Liver (tissue), 9 donors: ENCODE data around the gene TMEM17. TPM values are rescaled to one million over a fixed set of nuclear protein-coding genes. Genes with fewer than 3 reads are reported as not detected.

Experiments used
- DNase-seq: peaks from one replicate; pipeline ENCODE4 v3.0.0-alpha.2; 2017; ENCODE audit warnings: low spot score
- H3K27ac ChIP-seq, 2 donors: one replicate each; pipeline ENCODE4 v1.7.0; 2013; ENCODE audit warnings: inconsistent platforms in 2 of 2, low read length in 2 of 2, control low read depth in 1 of 2, low read depth in 1 of 2, mild to moderate bottlenecking in 1 of 2
- H3K27me3 ChIP-seq, 4 donors: one replicate each; pipeline versions ENCODE4 v1.6.1 to v1.7.0; 2013; ENCODE audit warnings: low read length in 3 of 4, inconsistent platforms in 1 of 4, mild to moderate bottlenecking in 1 of 4, moderate library complexity in 1 of 4; ENCODE audit not compliant: control insufficient read depth in 4 of 4, insufficient read depth in 4 of 4
- H3K36me3 ChIP-seq, 4 donors: one replicate each; pipeline versions ENCODE4 v1.6.1 to v1.7.0; 2013; ENCODE audit warnings: low read length in 3 of 4, mild to moderate bottlenecking in 3 of 4, low read depth in 1 of 4, moderate library complexity in 1 of 4; ENCODE audit not compliant: control insufficient read depth in 4 of 4, insufficient read depth in 3 of 4
- H3K4me1 ChIP-seq, 4 donors: one replicate each; pipeline versions ENCODE4 v1.6.1 to v1.7.0; 2013; ENCODE audit warnings: low read length in 3 of 4, mild to moderate bottlenecking in 3 of 4, moderate library complexity in 1 of 4; ENCODE audit not compliant: control insufficient read depth in 4 of 4, insufficient read depth in 4 of 4
- H3K4me3 ChIP-seq, 3 donors: one replicate each; pipeline versions ENCODE4 v1.6.1 to v1.7.0; 2013; ENCODE audit warnings: low read length in 3 of 3, control low read depth in 1 of 3, low read depth in 1 of 3, mild to moderate bottlenecking in 1 of 3
- H3K9ac ChIP-seq, 2 donors: one replicate each; pipeline ENCODE4 v1.7.0; 2013; ENCODE audit warnings: low read length in 2 of 2, mild to moderate bottlenecking in 2 of 2, moderate library complexity in 2 of 2, control low read depth in 1 of 2, low read depth in 1 of 2
- H3K9me3 ChIP-seq, 4 donors: one replicate each; pipeline versions ENCODE4 v1.6.1 to v1.7.0; 2013; ENCODE audit warnings: low read length in 3 of 4; ENCODE audit not compliant: control insufficient read depth in 4 of 4
- ATF3 ChIP-seq: IDR thresholded peaks from 2 replicates; pipeline ENCODE4 v1.6.1; 2016; ENCODE audit warnings: antibody characterized with exemption
- CTCF ChIP-seq: fragments of 150-350 bp; IDR thresholded peaks from 2 replicates; pipeline ENCODE4 v1.5.1; 2017; ENCODE audit warnings: improper control_type of control experiment, low read depth, low read length; ENCODE audit not compliant: missing input control
- EGR1 ChIP-seq, 2 donors: IDR thresholded peaks; 2 replicates each; pipeline ENCODE4 v1.6.1; 2016 to 2018; ENCODE audit warnings: antibody characterized with exemption in 2 of 2, low read depth in 2 of 2
- FOXA1 ChIP-seq: IDR thresholded peaks from 2 replicates; pipeline ENCODE4 v1.6.1; 2016; ENCODE audit warnings: antibody characterized with exemption
- FOXA2 ChIP-seq: IDR thresholded peaks from 2 replicates; pipeline ENCODE4 v1.6.1; 2016; ENCODE audit warnings: antibody characterized with exemption
- GABPA ChIP-seq, 2 donors: IDR thresholded peaks in 1 of 2; conservative IDR thresholded peaks in 1 of 2; 2 replicates each; pipeline ENCODE4 v1.6.1; 2016; ENCODE audit warnings: antibody characterized with exemption in 2 of 2, mild to moderate bottlenecking in 1 of 2, moderate library complexity in 1 of 2
- HNF4A ChIP-seq, 2 donors: conservative IDR thresholded peaks; 2 replicates each; pipeline ENCODE4 v1.6.1; 2016; ENCODE audit warnings: antibody characterized with exemption in 2 of 2, mild to moderate bottlenecking in 2 of 2
- HNF4G ChIP-seq: IDR thresholded peaks from 2 replicates; pipeline ENCODE4 v1.6.1; 2016; ENCODE audit warnings: antibody characterized with exemption
- JUND ChIP-seq, 2 donors: IDR thresholded peaks; 2 replicates each; pipeline ENCODE4 v1.6.1; 2016; ENCODE audit warnings: antibody characterized with exemption in 2 of 2
- NR2F2 ChIP-seq: IDR thresholded peaks from 2 replicates; pipeline ENCODE4 v1.6.1; 2016; ENCODE audit warnings: antibody characterized with exemption
- RAD21 ChIP-seq, 2 donors: IDR thresholded peaks; 2 replicates each; pipeline ENCODE4 v1.6.1; 2016; ENCODE audit warnings: antibody characterized with exemption in 2 of 2, mild to moderate bottlenecking in 2 of 2
- REST ChIP-seq: IDR thresholded peaks from 2 replicates; pipeline ENCODE4 v1.6.1; 2016; ENCODE audit warnings: antibody characterized with exemption, mild to moderate bottlenecking
- RXRA ChIP-seq, 2 donors: IDR thresholded peaks; 2 replicates each; pipeline ENCODE4 v1.6.1; 2017 to 2018; ENCODE audit warnings: antibody characterized with exemption in 2 of 2, mild to moderate bottlenecking in 1 of 2
- SP1 ChIP-seq: IDR thresholded peaks from 2 replicates; pipeline ENCODE4 v1.6.1; 2018; ENCODE audit warnings: antibody characterized with exemption, mild to moderate bottlenecking
- TAF1 ChIP-seq: conservative IDR thresholded peaks from 2 replicates; pipeline ENCODE4 v1.6.1; 2016; ENCODE audit warnings: antibody characterized with exemption, mild to moderate bottlenecking
- YY1 ChIP-seq: IDR thresholded peaks from 2 replicates; pipeline ENCODE4 v1.6.1; 2016; ENCODE audit warnings: antibody characterized with exemption, mild to moderate bottlenecking
- ZBTB33 ChIP-seq: IDR thresholded peaks from 2 replicates; pipeline ENCODE4 v1.6.1; 2016; ENCODE audit warnings: antibody characterized with exemption
- WGBS: extraction: QIAGEN DNeasy Blood & Tissue Kit; methylation state at CpG from one replicate; pipeline ENCODE4 v1.1.7; 2013; 5-methylcytosine and 5-hydroxymethylcytosine counted together
- polyA plus RNA-seq, 2 donors: library from polyadenylated mRNA; stranded (reverse) in 1 of 2; unstranded in 1 of 2; fragments of 200-250 nt in 1 of 2; fragments of >200 nt in 1 of 2; fragmentation: Nextera tagmentation in 1 of 2; extraction: Ambion mirVana in 1 of 2; gene quantifications; one replicate each; pipeline versions ENCODE4 v1.2.1 to v1.2.3, GENCODE V29; 2013 to 2015
- total RNA-seq, 2 donors: library from RNA; depleted of rRNA; stranded (reverse); fragments of >200 nt; gene quantifications; one replicate each; pipeline ENCODE4 v1.2.3, GENCODE V29; 2014
- TF ChIP-seq, protein P1 (sequence below): IDR thresholded peaks from 2 replicates; pipeline ENCODE4 v1.6.1; 2016; ENCODE audit warnings: antibody characterized with exemption
- donor health status: healthy.
- donor health status: healthy.
- donor health status: healthy.
- donor health status: healthy.
- donor health status: healthy.

TMEM17 gene
- total and polyA plus RNA-seq, 4 donors = 0.70 to 1.9 (median 1.2) TPM

GRCh38 chr2:62461017-62461553 lies 44.9 kb downstream of the TMEM17 start:
- Histone ChIP-seq H3K9me3 (no peaks in the 10 kb centered on the region), H3K4me3 (no peak overlapping the region), H3K36me3 (no peaks in the 10 kb centered on the region), H3K27me3 (no peaks in the 10 kb centered on the region), H3K4me1 (peaks cover 16 to 60% (median 41%) of the 10 kb centered on the region in 4 donors), H3K9ac (no peak overlapping the region), H3K27ac (peak overlapping the region; percentile 61 to 90)
- DNase-seq = no peak
- TF ChIP-seq HNF4A (conservative IDR thresholded peaks at IDR 0.05) (peak in 1 of 2 donors; percentile 25), FOXA1 (no peak)
- 54% methylated on average over 4 of the region's 4 CpGs for WGBS

GRCh38 chr2:62460175-62460574 lies 45.8 kb downstream of the TMEM17 start:
- H3K36me3 ChIP-seq = no peaks in the 10 kb centered on the region
- peaks cover 16 to 60% (median 41%) of the 10 kb centered on the region in 4 donors for H3K4me1 ChIP-seq
- H3K27ac ChIP-seq = no peak overlapping the region
- DNase-seq = no peak
- no peak overlapping the region for H3K9ac ChIP-seq
- H3K4me3 ChIP-seq = no peak overlapping the region
- no peaks in the 10 kb centered on the region for H3K9me3 ChIP-seq
- H3K27me3 ChIP-seq = no peaks in the 10 kb centered on the region
- TF ChIP-seq, protein P1, sequence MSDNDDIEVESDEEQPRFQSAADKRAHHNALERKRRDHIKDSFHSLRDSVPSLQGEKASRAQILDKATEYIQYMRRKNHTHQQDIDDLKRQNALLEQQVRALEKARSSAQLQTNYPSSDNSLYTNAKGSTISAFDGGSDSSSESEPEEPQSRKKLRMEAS = no peak
- no peak for TF ChIP-seq HNF4A (conservative IDR thresholded peaks at IDR 0.05)
- TF ChIP-seq SP1 = no peak
- TF ChIP-seq ZBTB33 = no peak
- TF ChIP-seq FOXA2 = no peak
- no peak for TF ChIP-seq REST
- TF ChIP-seq EGR1 (IDR thresholded peaks at IDR 0.05; ENCODE audit: low read depth in 2 of 2) = no peak
- no peak for TF ChIP-seq HNF4G
- no peak for TF ChIP-seq TAF1
- no peak for TF ChIP-seq ATF3
- TF ChIP-seq FOXA1 = no peak
- TF ChIP-seq JUND (IDR thresholded peaks at IDR 0.05) = no peak
- TF ChIP-seq CTCF = no peak
- no peak for TF ChIP-seq RAD21 (IDR thresholded peaks at IDR 0.05)
- no peak for TF ChIP-seq GABPA (IDR thresholded peaks at IDR 0.05 in 1 of 2, conservative IDR thresholded peaks at IDR 0.05 in 1 of 2)
- no peak for TF ChIP-seq NR2F2
- TF ChIP-seq YY1 = no peak
- no peak for TF ChIP-seq RXRA (IDR thresholded peaks at IDR 0.05)
- WGBS = 80% methylated on average over 5 of the region's 5 CpGs
